ENCODE measurements around the gene GAREM2. TPM values are rescaled to one million over a fixed set of nuclear protein-coding genes. Genes with fewer than 3 reads are reported as not detected.

The GAREM2 gene
- total and polyA plus RNA-seq, 2 donors (not counting 3 experiments of a cell fraction or from before 2014, with no cell fraction given): 3.1 to 3.7 TPM

GRCh38 chr2:26237868-26238267, 65.0 kb downstream of the GAREM2 start:
- Histone ChIP-seq H3K9ac (replicated peaks; ENCODE audit: extremely low read depth, insufficient read depth, low read length) (no peak overlapping the region), H3K27ac (ENCODE audit: insufficient read depth, low read depth, low read length) (no peak overlapping the region), H3K79me2 (ENCODE audit: control insufficient read depth, insufficient read depth, low read length) (peaks cover 42% of the 10 kb centered on the region), H3K9me1 (replicated peaks; ENCODE audit: control insufficient read depth, extremely low read depth, insufficient read depth, low read length) (no peaks in the 10 kb centered on the region), H3K27me3 (ENCODE audit: control insufficient read depth in 2 of 2, insufficient read depth in 2 of 2, low read length in 2 of 2) (no peaks in the 10 kb centered on the region), H4K20me1 (replicated peaks; ENCODE audit: control insufficient read depth, extremely low read depth, insufficient read depth, low read length) (no peaks in the 10 kb centered on the region), H3K4me2 (ENCODE audit: insufficient read depth, low read length) (no peak overlapping the region), H3K4me3 (replicated peaks in 1 of 3; ENCODE audit: insufficient read depth in 1 of 3, low read depth in 1 of 3, low read length in 3 of 3) (no peak overlapping the region), H3K4me1 (ENCODE audit: control insufficient read depth, extremely low read depth, insufficient read depth, low read length) (peaks cover 4% of the 10 kb centered on the region), H2AFZ (ENCODE audit: low read depth, low read length) (no peak overlapping the region), H3K9me3 (replicated peaks; ENCODE audit: control insufficient read depth, insufficient read depth, low read length) (no peaks in the 10 kb centered on the region), H3K36me3 (ENCODE audit: control insufficient read depth in 2 of 2, extremely low read depth in 1 of 2, insufficient read depth in 2 of 2, low read length in 2 of 2) (peaks cover 11 to 17% of the 10 kb centered on the region in 2 experiments)
- dilution Hi-C loops (cut with MboI; ENCODE audit: extremely low pct_ligation_motif_present, low sequenced_read_pairs) (no loop called here), intact Hi-C loops (cut with micrococcal nuclease) (no loop called here)
- no peak for TF ChIP-seq CTCF (IDR thresholded peaks at IDR 0.05; ENCODE audit: extremely low read depth in 1 of 2, insufficient read depth in 1 of 2, low read depth in 1 of 2, low read length in 2 of 2)
- TF ChIP-seq, protein P1, sequence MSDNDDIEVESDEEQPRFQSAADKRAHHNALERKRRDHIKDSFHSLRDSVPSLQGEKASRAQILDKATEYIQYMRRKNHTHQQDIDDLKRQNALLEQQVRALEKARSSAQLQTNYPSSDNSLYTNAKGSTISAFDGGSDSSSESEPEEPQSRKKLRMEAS (IDR thresholded peaks at IDR 0.05; ENCODE audit: insufficient read depth, insufficient read length): no peak
- no peak for TF ChIP-seq POLR2A (IDR thresholded peaks at IDR 0.05; ENCODE audit: low read depth, low read length)
- no peak for TF ChIP-seq GATA2 (IDR thresholded peaks at IDR 0.05; ENCODE audit: insufficient read depth, insufficient read length, low read depth, low read length)
- no peak for TF ChIP-seq JUN (IDR thresholded peaks at IDR 0.05; ENCODE audit: borderline replicate concordance, insufficient read depth, insufficient read length, low read depth)
- TF ChIP-seq FOS (IDR thresholded peaks at IDR 0.05; ENCODE audit: borderline replicate concordance, insufficient read depth, low read length): no peak
- no peak for TF ChIP-seq MYC (IDR thresholded peaks at IDR 0.05; ENCODE audit: low read depth, low read length)
- TF ChIP-seq EZH2 (IDR thresholded peaks at IDR 0.05; ENCODE audit: borderline replicate concordance, low read depth, low read length, severe bottlenecking): no peak
- no peak for TF ChIP-seq POLR2AphosphoS5 (IDR thresholded peaks at IDR 0.05; ENCODE audit: insufficient read depth, low read depth, low read length)
- DNase-seq (ENCODE audit: low read depth, low spot score) (no peak), FAIRE-seq (no peak)
- no TSS peak for BruUV-seq (replicated peaks)
- CTCF ChIA-PET: no interaction called here
- POLR2A ChIA-PET: no interaction called here

Measured in endothelial cell of umbilical vein (primary cell).